ENCODE measurements around the gene LIN52.

GRCh38 chr14:74035556-74035955 is 49.2 kb upstream of the LIN52 start:
- TF ChIP-seq CTCF (IDR thresholded peaks at IDR 0.05) (no peak), POLR2A (IDR thresholded peaks at IDR 0.05) (no peak), POLR2AphosphoS5 (IDR thresholded peaks at IDR 0.05) (no peak)

Data from breast epithelium (tissue), 3 donors.